GM21447 (cell line): ENCODE results near the gene CLNK.
A peak's percentile ranks its signal among the peaks of the same experiment; 100 is the strongest.
"Not testable (repeated sequence)": the region's sequence is repeated elsewhere in the genome, so short reads cannot be mapped to it uniquely, and the experiment has no call there.

Source experiments
- ATAC-seq: cut with Tn5 transposase; IDR thresholded peaks from one replicate; pipeline ENCODE4 v1.9.1; 2021; ENCODE audit not compliant: unreplicated experiment

Gene CLNK

DNA sequence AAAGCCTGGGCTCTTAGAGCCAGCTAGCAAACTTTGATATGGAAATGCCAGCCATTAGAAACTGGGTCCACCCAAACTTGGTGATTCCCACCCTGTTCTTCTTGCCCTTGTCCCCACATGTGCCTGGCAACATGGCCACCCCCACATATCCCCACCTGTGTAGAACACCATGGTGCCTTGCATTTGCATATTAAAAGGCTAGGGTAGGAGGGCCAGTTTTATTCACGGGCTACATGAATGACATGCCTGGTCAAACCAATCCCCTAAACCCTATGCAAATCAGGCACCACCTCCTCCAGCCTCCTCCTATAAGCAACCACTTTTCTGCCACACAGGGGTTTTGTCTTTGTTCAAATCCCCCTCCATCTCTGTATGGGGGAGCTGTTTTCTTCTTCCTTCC, 104.9 kb downstream of the CLNK start:
- no peak for ATAC-seq

- peak; percentile 64 for ATAC-seq
These were observed 106.8 kb downstream of the CLNK start for GRCh38 chr4:10577508-10578426.

GRCh38 chr4:10577018-10577417, 107.5 kb downstream of the CLNK start:
- peak; percentile 87 for ATAC-seq

DNA sequence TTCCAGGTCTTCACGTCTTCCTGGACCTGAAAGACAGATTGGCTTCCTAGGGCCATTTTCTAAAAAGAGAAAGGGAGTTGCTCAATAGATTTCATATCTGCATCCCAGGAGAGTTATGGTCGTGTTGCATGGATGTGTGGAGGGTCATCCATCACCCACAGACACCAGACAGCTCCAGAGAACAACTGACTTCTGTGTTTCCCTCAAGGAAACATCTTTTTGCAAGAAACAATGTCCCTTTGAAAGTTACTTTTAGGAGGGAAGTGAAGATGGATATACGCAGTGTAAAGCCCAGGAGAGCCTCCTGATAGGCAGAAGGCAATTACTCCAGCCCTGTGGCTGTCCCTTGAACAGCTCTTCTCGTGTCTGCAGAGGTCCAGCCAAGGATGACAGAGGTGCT, 108.3 kb downstream of the CLNK start:
- no peak for ATAC-seq

DNA sequence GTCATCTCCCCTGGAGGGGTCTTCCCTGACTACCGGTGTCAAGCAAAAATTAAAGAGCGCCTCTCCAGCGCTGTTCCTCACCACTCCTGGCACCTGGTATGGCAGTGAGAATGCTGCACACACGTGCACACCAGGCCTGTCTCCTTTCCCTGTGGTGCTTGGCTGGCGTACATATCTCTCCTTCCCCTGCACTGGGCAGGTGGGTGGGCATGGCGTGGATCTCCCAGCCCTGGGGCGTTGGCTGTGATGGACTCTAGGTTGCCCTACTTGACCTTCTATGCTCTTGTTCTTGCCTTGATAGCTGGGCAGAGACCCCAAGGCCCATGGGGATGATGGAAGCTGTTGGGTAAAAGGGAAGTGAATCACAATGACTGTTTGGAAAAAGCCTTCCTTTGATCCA, 109.2 kb downstream of the CLNK start:
- ATAC-seq = no peak

DNA sequence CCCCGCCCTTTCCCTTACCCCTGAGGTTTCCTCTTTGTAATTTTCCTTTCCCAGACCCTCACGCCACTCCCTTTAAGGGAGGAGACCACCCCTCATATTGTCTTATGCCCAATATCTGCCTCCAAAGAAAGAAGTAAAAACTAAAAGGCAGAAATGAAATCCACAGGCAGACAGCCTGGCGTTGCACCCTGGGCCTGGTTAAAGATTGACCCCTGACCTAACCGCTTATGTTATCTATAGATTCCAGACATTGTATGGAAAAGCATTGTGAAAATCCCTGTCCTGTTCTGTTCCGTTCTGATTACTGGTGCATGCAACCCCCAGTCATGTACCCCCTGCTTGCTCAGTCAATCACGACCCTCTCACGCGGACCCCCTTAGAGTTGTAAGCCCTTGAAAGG, 110.0 kb downstream of the CLNK start:
- not testable (repeated sequence) for ATAC-seq

GRCh38 chr4:10571909-10572308, 112.7 kb downstream of the CLNK start:
- no peak for ATAC-seq

DNA sequence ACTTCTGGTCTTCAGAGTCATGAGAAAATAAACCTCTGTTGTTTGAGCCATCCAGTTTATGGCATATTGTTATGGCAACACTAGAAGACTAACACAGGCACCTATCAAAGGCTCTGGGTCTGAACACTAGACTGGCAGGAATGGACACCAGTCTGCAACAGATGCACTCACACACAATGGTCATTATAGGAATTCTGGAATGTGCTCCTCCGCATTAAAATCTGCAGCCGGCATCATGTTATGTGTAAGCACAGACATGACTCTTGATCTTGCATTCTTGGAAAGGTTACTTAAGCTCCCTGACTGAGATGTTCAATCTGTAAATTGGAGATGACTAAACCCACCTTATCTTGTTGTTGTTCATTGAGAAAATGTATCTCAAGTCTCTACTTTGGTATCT, 115.1 kb downstream of the CLNK start:
- ATAC-seq = no peak

DNA sequence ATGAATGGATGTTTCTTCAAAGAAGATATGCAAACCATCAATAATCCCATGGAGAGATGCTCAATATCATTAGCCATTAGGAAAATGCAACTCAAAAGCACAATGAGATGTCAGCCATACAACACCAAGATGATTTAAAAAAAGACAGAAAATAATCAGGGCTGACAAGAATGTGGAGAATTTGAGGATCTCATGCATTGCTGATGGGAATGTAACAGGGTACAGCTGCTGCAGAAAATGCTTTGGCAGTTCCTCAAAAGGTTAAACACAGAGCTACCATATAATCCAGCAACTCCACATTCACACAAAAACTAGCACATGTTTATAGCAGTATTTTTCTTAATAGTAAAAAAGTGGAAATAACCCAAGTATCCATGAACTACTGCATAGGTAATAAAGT, 116.8 kb downstream of the CLNK start:
- ATAC-seq = no peak

DNA sequence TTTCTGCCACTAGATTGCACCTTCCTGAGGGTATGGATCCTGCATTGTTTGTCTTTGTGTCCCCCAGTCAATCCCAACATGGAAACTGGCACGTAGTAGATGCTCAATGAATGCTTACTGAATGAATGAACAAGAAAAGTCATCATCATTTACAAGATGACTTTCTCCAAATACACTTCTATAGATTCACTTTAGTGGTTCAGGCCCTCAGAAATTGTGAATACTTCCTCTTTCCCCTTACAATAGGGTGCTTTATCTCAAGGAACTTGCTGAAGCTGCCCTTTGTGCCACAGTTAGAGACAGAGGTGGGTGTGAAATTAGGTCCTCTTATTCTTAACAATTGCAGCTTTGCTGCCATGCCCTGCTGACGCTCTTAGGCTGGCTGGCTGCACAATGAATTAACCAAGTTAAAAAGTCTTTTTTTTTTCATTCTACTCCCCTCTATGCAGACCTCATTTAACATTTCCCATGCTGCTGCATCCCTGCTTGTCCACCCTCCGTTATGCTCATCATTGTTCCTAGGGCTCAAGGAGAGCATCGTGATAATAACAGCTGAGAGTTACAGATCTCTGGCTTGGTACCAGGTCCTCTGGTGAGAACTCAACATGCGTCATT, 119.3 kb downstream of the CLNK start:
- ATAC-seq = no peak

DNA sequence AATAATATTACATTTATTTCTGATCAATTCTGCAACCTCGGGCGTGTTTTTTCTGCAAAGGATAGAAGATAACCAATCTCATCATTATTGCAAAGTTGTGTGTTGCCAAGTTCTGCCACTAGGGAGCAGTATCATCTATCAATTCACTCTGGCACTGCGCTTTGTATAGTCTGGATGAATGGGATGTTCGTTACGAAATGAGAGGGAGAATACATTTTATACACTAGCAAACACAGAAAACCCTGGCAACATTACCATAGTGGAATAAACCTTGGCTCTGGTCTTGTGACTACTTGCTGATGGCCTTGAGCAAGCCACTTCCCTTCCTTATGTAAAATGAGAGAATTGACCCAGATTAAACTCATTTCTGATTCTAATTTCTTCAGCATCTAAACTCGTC, 129.9 kb downstream of the CLNK start:
- peak; percentile 78 for ATAC-seq

- no peak for ATAC-seq
These were observed 130.4 kb downstream of the CLNK start for GRCh38 chr4:10554121-10554520.

GRCh38 chr4:10552591-10553280, 131.8 kb downstream of the CLNK start:
- ATAC-seq = no peak

DNA sequence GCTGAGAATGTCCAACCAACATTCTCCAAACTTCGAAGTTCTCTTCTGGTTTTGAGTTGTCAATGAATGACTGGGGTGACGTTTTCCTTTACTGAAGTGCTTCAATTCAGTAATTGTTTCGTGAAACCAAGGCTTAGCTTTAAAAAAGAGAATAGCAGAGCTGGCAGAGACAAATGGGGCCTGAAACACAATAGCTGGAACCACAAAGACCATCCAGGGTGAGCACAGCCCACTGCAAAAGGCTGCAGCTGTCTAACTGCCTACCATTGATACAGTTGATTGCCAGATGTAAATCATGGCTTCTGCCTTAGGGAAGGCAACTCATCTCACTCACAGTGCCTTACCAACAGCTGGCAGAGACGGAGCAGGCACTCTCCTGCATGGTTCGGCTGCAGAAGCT, 148.7 kb downstream of the CLNK start:
- no peak for ATAC-seq

- ATAC-seq = peak; percentile 56
These were observed 149.7 kb downstream of the CLNK start for GRCh38 chr4:10534820-10535219.

GRCh38 chr4:10532155-10532554, 152.4 kb downstream of the CLNK start:
- no peak for ATAC-seq

DNA sequence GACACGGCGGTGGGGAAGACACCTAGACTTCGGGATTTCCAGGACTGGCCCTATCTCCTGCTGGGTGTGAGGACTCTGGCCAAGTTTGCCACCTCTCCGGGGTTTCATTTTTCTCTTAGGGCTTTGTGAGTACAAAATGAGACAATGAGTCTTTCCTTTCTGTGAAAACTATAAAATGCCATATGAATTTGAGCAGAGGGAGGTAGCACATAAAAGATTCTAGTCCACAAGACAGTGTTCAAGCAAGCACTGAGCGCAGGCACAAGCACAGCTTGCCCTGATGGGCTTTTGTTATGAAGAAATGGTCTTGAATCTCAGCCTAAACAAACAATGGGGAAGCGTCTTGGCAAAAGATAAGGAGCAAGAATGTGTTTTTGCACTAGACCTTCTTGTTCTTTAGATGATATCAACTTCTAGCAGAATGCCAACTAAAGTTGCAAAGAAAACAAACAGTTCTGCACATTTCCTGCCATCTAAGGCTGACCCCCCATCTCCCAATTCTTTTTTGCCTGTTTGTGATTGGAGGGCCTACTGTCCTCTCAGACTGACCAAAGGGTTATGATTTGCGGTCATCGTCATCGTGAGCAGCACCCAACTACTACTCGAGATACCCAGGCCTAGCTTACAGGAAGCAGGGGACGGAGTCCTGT, 154.3 kb downstream of the CLNK start:
- ATAC-seq = no peak

- no peak for ATAC-seq
These were observed 155.1 kb downstream of the CLNK start for GRCh38 chr4:10529291-10530136.

DNA sequence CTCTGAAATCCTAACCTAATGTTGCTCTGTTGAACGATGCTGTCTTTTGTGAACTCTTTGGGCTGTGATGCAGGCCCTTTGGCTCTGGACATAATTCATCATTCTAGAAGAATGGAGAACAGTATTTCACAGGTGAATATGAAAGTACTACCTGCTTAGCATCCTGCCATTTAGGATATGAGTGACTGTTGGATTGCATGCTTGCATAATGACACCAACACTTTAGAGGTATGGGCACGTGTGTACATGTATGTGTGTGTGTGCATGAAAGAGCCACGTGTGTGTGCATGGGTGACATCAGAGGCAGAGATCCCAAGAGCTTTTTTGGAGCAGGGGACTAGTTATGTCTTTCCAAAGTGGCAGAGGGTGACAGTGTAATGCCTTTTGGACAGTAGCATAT, 157.1 kb downstream of the CLNK start:
- ATAC-seq = no peak

GRCh38 chr4:10526429-10527222, 157.9 kb downstream of the CLNK start:
- no peak for ATAC-seq
